ENCODE measurements around the gene OVCA2. TPM values are rescaled to one million over a fixed set of nuclear protein-coding genes. Genes with fewer than 3 reads are reported as not detected.

Gene OVCA2
- total RNA-seq, 4 donors from 2014 or later: 18.6 to 37.3 (median 35.0) TPM

- Histone ChIP-seq H3K9me3 (no peaks in the 10 kb centered on the region), H3K4me1 (peaks cover 0 to 35% (median 17%) of the 10 kb centered on the region in 4 donors), H3K4me3 (peak overlapping the region; percentile 59 to 91 (median 74)), H3K27ac (peak overlapping the region; percentile 74 to 94 (median 90)), H3K36me3 (peaks cover 2 to 65% (median 7%) of the 10 kb centered on the region in 3 donors), H3K27me3 (no peaks in the 10 kb centered on the region)
- WGBS, 2 donors: 41 to 92% methylated on average over 4 to 9 of the region's 16 CpGs
- TF ChIP-seq POLR2A (IDR thresholded peaks at IDR 0.05) (no peak), CTCF (IDR thresholded peaks at IDR 0.05) (no peak), EP300 (IDR thresholded peaks at IDR 0.05) (no peak)
- no peak for DNase-seq (ENCODE audit: low spot score in 2 of 2)
These were observed 771 bp upstream of the OVCA2 start for GRCh38 chr17:2040942-2041560.

- peak overlapping the region; percentile 59 to 91 (median 74) for H3K4me3 ChIP-seq
- TF ChIP-seq EP300 (IDR thresholded peaks at IDR 0.05): no peak
- TF ChIP-seq CTCF (IDR thresholded peaks at IDR 0.05): no peak
- TF ChIP-seq POLR2A (IDR thresholded peaks at IDR 0.05): no peak
- H3K4me1 ChIP-seq: peaks cover 0 to 35% (median 17%) of the 10 kb centered on the region in 4 donors
- H3K9me3 ChIP-seq: no peaks in the 10 kb centered on the region
- H3K27ac ChIP-seq: peak overlapping the region; percentile 74 to 94 (median 90)
- no peak for DNase-seq (ENCODE audit: low spot score in 2 of 2)
- H3K36me3 ChIP-seq: peaks cover 0 to 51% (median 0%) of the 10 kb centered on the region in 3 donors
- WGBS, 2 donors: 6 to 16% methylated on average over 14 to 17 of the region's 17 CpGs
- no peaks in the 10 kb centered on the region for H3K27me3 ChIP-seq
These were observed 597 bp downstream of the OVCA2 start for GRCh38 chr17:2042390-2042847.

- H3K4me1 ChIP-seq: peaks cover 0 to 35% (median 17%) of the 10 kb centered on the region in 4 donors
- WGBS, 2 donors: 73 to 84% methylated on average over 5 of the region's 5 CpGs
- TF ChIP-seq EP300 (IDR thresholded peaks at IDR 0.05) (no peak), POLR2A (IDR thresholded peaks at IDR 0.05) (no peak), CTCF (IDR thresholded peaks at IDR 0.05) (no peak)
- H3K4me3 ChIP-seq: peak overlapping the region in 2 of 4 donors; percentile 63 to 84
- no peak for DNase-seq (ENCODE audit: low spot score in 2 of 2)
- peaks cover 0 to 46% (median 0%) of the 10 kb centered on the region in 3 donors for H3K36me3 ChIP-seq
- no peaks in the 10 kb centered on the region for H3K9me3 ChIP-seq
- no peaks in the 10 kb centered on the region for H3K27me3 ChIP-seq
- peak overlapping the region in 2 of 4 donors; percentile 92 to 94 for H3K27ac ChIP-seq
These were observed 1.1 kb downstream of the OVCA2 start for GRCh38 chr17:2042933-2043332.

DNA sequence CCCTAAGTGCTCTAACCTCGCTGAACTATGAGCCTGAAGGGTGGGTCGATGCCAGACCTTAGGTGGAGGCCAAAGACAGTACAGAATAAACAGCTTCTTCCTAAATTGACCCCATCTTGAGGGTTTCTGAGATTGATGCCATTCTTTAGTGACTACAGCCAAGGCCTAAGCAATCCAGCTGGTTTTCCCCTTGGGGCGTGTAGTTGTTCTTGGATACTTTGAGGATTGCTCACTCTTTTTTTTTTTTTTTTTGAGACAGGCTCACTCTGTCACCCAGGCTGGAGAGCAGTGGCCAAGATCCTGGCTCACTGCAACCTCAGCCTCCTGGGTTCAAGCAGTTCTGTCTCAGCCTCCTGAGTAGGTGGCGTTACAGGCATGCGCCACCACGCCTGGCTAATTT lies 2.0 kb downstream of the OVCA2 start:
- Histone ChIP-seq H3K4me1 (peaks cover 0 to 42% (median 20%) of the 10 kb centered on the region in 4 donors), H3K27me3 (no peaks in the 10 kb centered on the region), H3K36me3 (peaks cover 0 to 38% (median 0%) of the 10 kb centered on the region in 3 donors), H3K9me3 (no peaks in the 10 kb centered on the region), H3K4me3 (no peak overlapping the region), H3K27ac (no peak overlapping the region)
- WGBS, 2 donors: 80 to 84% methylated on average over 6 of the region's 6 CpGs
- DNase-seq (ENCODE audit: low spot score in 2 of 2): no peak
- TF ChIP-seq EP300 (IDR thresholded peaks at IDR 0.05) (no peak), POLR2A (IDR thresholded peaks at IDR 0.05) (no peak), CTCF (IDR thresholded peaks at IDR 0.05) (no peak)

DNA sequence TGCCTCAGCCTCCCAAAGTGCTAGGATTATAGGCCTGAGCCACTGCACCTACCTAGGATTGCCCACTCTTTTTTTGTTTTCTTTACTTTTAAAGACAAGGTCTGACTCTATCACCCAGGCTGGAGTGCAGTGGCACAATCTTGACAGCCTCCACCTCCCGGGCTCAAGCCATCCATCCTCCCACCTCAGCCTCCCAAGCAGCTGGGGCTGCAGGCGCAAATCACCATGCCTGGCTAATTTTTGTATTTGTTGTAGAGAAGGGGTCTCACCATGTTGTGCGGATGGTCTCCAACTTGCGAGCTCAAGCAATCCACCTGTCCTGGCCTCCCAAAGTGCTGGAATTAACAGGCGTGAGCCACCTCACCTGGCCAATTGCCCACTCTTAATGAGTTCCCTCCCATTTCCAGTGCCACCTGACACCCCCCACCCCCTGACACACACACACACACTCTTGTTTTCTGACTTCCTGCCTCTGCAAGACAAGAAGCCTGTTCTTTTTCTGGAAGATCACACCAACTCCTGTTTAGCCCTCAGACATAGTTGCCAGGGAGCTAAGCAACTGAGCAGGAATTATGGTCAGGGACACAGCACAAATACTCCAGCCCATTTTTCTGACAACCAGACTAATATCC lies 2.6 kb downstream of the OVCA2 start:
- H3K27ac ChIP-seq: no peak overlapping the region

More for the DNA sequence above, 2.6 kb downstream of the OVCA2 start:
- Histone ChIP-seq H3K36me3 (peaks cover 0 to 35% (median 0%) of the 10 kb centered on the region in 3 donors), H3K4me3 (no peak overlapping the region), H3K27me3 (no peaks in the 10 kb centered on the region), H3K4me1 (peaks cover 0 to 48% (median 26%) of the 10 kb centered on the region in 4 donors), H3K9me3 (no peaks in the 10 kb centered on the region)
- WGBS, 2 donors: 87 to 93% methylated on average over 5 of the region's 5 CpGs
- TF ChIP-seq CTCF (IDR thresholded peaks at IDR 0.05): no peak
- no peak for TF ChIP-seq EP300 (IDR thresholded peaks at IDR 0.05)
- TF ChIP-seq POLR2A (IDR thresholded peaks at IDR 0.05): no peak
- no peak for DNase-seq (ENCODE audit: low spot score in 2 of 2)
